ENCODE results near the gene NDUFS3. TPM values are rescaled to one million over a fixed set of nuclear protein-coding genes. Genes with fewer than 3 reads are reported as not detected.
A peak's percentile ranks its signal among the peaks of the same experiment; 100 is the strongest.

The NDUFS3 gene
- total RNA-seq, 2 donors from 2014 or later, result 69.6 to 77.7 TPM

DNA sequence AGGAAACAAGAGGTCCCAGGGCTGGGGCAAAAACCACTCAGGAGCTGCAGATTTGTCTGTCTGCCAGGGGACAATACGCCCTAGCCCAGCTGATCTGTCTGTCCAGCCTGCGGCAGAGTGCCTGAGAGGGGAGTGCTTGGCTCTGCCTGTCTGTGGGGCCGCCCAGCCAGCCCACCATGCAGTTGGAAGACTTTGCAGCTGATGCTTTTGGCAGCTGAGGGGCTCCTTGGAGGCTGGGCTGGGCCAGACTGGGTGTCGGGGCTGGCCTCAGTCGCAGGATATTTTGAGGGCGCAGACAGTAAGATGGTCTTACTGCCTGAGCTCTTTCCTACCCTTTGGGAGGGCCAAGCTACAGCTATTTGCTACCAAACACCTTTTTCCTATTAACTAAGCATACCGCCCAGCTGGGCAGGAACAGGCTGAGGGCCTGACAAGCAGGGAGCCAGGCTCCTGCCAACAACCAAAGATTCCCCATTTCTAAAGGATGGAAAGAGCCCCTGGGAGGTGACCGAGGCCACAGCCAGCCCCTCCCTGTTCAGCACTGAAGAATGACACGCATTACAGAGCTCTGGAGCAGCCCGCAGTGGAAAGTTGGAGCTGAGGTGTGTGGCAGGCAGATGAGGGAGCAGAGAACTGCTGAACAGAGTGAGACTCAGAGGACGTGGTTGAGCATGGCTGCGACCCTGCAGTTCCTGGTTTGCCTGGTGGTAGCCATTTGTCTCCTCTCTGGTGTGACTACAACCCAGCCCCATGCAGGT, 7.4 kb downstream of the NDUFS3 start, which contains the start of gene FAM180B:
Gene FAM180B, plus strand, starts transcription at position 581 of the 758 bp plus-strand sequence. Its CDS starts 91 bp downstream, at position 672.
- DNase-seq (ENCODE audit: low spot score), result no peak
- no peaks in the 10 kb centered on the region for H3K9me3 ChIP-seq
- no peak for TF ChIP-seq CTCF (IDR thresholded peaks at IDR 0.05)
- TF ChIP-seq POLR2AphosphoS5 (IDR thresholded peaks at IDR 0.05), result no peak
- TF ChIP-seq POLR2A (IDR thresholded peaks at IDR 0.05), result no peak
- no peak within 1 kb of the TSS for H3K4me3 ChIP-seq
- no peak within 1 kb of the TSS for H3K27ac ChIP-seq
- 75% methylated on average over 12 of the region's 12 CpGs for WGBS
- intact Hi-C loops (cut with DNase I), result no loop called here
- H3K4me1 ChIP-seq (replicated peaks), result no peaks in the 10 kb centered on the region
- H3K36me3 ChIP-seq, result peaks cover 5 to 24% of the 10 kb centered on the region in 2 donors
- no peaks in the 10 kb centered on the region for H3K27me3 ChIP-seq (replicated peaks; ENCODE audit: insufficient read depth)

DNA sequence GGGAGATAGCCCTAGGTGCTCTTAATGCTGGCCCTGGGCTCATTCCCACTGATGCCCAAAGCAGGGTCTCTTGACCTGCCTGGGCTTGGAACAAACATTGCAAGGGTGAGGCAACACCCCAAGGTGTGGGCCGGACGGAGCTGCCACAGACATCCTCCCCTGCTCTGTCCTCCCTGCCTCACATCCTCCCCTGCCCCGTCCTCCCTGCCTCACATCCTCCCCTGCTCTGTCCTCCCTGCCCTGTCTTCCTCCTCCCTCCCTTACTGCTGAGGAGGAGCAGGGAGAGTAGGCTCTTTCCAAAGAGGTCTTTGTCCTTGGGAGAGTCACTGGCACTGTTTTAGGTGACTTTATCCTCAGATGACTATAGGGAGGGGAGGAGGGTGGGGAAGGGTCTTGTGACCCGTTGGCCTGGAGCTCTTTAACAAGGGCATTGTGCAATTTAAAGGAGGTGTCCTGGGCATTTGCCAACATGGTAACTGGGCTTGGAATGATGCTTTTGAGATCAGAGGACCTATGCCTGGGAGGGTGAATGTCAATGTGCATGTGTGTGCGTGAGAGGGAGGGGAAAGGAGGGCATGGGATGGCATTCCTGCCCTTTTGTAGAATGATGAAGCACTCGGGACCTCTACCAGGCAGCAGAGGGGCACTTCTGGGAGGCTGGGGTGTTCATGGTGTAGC, 8.3 kb downstream of the NDUFS3 start:
- H3K36me3 ChIP-seq, result peaks cover 5 to 19% of the 10 kb centered on the region in 2 donors
- no peak overlapping the region for H3K4me3 ChIP-seq
- no peak overlapping the region for H3K27ac ChIP-seq
- intact Hi-C loops (cut with DNase I), result no loop called here
- 52% methylated on average over 6 of the region's 6 CpGs for WGBS
- no peaks in the 10 kb centered on the region for H3K9me3 ChIP-seq
- TF ChIP-seq CTCF (IDR thresholded peaks at IDR 0.05) (no peak), POLR2AphosphoS5 (IDR thresholded peaks at IDR 0.05) (no peak), POLR2A (IDR thresholded peaks at IDR 0.05) (no peak)
- H3K27me3 ChIP-seq (replicated peaks; ENCODE audit: insufficient read depth), result no peaks in the 10 kb centered on the region
- no peaks in the 10 kb centered on the region for H3K4me1 ChIP-seq (replicated peaks)
- DNase-seq (ENCODE audit: low spot score), result no peak

GRCh38 chr11:47587723-47588326, 9.0 kb downstream of the NDUFS3 start:
- Histone ChIP-seq H3K36me3 (peaks cover 3 to 15% of the 10 kb centered on the region in 2 donors), H3K9me3 (no peaks in the 10 kb centered on the region), H3K4me3 (no peak overlapping the region), H3K27me3 (replicated peaks; ENCODE audit: insufficient read depth) (no peaks in the 10 kb centered on the region), H3K27ac (no peak overlapping the region), H3K4me1 (replicated peaks) (no peaks in the 10 kb centered on the region)
- TF ChIP-seq POLR2AphosphoS5 (IDR thresholded peaks at IDR 0.05) (no peak), POLR2A (IDR thresholded peaks at IDR 0.05) (no peak), CTCF (IDR thresholded peaks at IDR 0.05) (no peak)
- no peak for DNase-seq (ENCODE audit: low spot score)
- intact Hi-C loops (cut with DNase I), result no loop called here
- WGBS, result 91% methylated on average over 14 of the region's 14 CpGs

- no peaks in the 10 kb centered on the region for H3K4me1 ChIP-seq (replicated peaks)
- peaks cover 0 to 2% of the 10 kb centered on the region in 2 donors for H3K36me3 ChIP-seq
- TF ChIP-seq POLR2A (IDR thresholded peaks at IDR 0.05) (no peak), CTCF (IDR thresholded peaks at IDR 0.05) (no peak), POLR2AphosphoS5 (IDR thresholded peaks at IDR 0.05) (no peak)
- peak overlapping the region in 1 of 2 donors; percentile 31 for H3K27ac ChIP-seq
- intact Hi-C loops (cut with DNase I), result no loop called here
- H3K9me3 ChIP-seq, result no peaks in the 10 kb centered on the region
- peaks cover 1% of the 10 kb centered on the region for H3K27me3 ChIP-seq (replicated peaks; ENCODE audit: insufficient read depth)
- H3K4me3 ChIP-seq, result peak overlapping the region in 1 of 2 donors; percentile 36
- WGBS, result 55% methylated on average over 11 of the region's 11 CpGs
- DNase-seq (ENCODE audit: low spot score), result no peak
These were observed 10.2 kb downstream of the NDUFS3 start for GRCh38 chr11:47589118-47589517.
